OCI-LY7 (cell line): ENCODE measurements around the gene CRYZL1.

Experiments used
- CTCF ChIP-seq: fragments of 200-600 bp; sonication (generic); conservative IDR thresholded peaks from 2 replicates; pipeline ENCODE4 v1.5.1; 2014; ENCODE audit warnings: mild to moderate bottlenecking, antibody characterized with exemption, low read length, moderate library complexity, mixed read lengths
- EZH2phosphoT487 ChIP-seq: fragments of 200-600 bp; sonication (generic); IDR thresholded peaks from 2 replicates; pipeline ENCODE4 v1.6.1; 2018; ENCODE audit warnings: low read depth, borderline replicate concordance, mild to moderate bottlenecking, mixed run types, antibody characterized with exemption, low read length, moderate library complexity, mixed read lengths

- no peak for TF ChIP-seq CTCF
- no peak for TF ChIP-seq EZH2phosphoT487
These were observed 91.4 kb downstream of the CRYZL1 start for GRCh38 chr21:33549848-33550771.
